NCI-H128 (cell line): ENCODE results near the gene STX8.

Experiments
- DNase-seq: peaks from one replicate; lab custom pipeline; 2025; ENCODE audit not compliant: unreplicated experiment; lab: John Stamatoyannopoulos, UW

Gene STX8

DNA sequence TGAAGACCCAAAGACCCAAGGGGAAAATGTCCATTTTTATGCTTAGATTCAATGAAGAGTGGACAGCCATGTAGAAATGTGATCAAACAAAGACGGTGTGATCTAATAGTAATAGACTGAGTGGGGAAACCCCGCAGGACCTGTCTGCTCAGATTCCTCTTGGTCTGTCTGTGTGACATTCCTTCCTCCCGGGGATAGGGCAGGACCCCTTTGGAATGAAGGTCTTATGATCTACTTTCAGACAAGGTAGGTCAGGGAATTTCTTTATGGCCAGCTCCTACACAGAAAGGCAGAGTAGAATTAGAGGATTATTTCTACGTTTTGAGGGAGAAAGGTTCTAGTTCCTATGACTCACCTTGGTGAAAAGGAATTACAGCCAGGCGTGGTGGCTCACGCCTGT is 267.6 kb downstream of the STX8 start:
- DNase-seq, result no peak

DNA sequence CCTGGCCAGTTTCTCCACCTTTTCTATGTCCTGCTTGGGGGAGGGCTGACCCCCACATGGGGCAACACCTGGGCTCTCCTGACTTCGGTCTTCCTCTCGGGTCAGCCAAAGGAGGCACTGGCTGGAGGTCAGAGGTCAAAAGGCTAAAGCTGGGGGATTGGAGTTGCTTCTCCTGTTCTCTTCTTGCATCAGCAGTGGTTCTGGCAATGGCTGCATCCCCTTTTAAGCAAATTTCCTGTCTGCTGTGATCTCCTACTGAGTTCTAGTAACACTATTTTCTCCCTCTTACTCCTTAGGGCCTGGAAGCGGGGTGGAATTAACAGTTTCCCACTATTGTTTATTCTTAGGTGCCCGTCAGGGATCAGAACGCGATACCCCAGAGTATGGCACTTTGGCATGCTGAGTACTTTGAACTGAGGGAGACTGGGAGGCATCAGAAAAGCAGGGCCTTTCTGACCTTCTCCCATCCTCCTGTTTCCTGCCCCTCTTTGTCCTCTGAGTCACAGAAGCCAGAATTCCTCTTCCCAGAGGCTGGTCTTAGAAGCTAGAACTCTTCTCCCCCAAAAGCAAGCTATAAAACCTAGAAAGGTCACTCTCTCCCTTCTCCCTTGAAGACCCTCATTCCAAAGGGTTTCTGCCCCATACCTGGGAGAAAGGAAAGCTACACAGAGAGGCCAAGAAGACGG is 268.2 kb downstream of the STX8 start:
- no peak for DNase-seq

DNA sequence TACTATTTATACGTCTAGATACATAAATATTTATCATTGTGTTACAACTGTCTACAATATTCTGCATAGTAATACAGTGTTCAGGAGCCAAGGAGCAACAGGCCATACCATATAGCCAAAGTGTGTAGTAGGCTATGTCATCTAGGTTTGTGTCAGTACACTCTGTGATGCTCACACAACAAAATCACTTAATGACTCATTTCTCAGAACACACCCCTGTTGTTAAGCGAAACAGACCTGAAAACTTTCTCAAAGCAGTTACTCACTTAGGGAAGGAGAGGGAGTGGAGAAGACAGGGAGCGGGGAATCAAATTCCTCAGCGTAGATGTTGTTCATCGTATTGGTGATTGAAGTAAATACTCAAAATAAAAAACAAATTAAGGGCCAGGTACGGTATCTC is 269.5 kb downstream of the STX8 start:
- no peak for DNase-seq

DNA sequence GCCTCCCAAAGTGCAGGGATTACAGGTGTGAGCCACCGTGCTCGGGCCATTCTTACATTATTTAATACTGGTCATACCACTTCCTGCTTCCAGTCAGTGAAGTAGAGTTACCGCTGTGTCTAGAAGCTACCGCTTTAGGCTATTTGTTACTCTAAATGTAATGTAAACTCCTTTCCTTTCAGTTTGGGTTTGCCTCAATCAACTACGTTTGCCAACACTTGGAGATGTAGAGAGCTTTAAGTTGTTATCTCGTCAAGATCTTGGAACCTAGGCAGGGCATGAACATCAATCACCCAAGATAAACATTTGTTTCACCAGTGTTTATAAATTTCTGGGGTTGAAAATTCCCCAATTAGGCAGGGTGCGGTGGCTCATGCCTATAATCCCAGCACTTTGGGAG is 275.9 kb downstream of the STX8 start:
- no peak for DNase-seq

DNA sequence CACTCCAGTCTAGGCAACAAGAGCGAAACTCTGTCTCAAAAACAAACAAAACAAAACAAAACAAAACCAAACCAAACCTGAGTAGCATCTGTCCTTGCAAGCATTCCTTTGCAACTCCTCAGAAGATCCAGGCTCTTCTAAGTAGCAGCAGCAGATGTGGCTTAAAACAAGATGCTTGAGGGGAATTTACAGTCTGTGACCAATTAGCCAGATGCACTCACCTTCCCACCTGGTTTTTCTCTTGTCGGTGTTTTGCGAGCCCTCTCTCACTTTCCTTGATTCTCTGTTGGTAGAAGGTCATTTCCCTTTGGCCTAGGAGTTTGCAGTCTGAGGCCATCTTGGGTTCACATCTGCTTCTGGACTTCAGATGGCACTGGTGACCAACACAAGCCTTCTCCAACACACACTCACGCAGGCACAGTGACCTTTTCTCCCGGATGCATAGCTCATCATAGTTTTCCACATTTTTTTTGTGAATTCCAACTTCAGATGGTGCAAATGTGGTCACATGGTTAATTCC is 276.8 kb downstream of the STX8 start:
- DNase-seq, result no peak

DNA sequence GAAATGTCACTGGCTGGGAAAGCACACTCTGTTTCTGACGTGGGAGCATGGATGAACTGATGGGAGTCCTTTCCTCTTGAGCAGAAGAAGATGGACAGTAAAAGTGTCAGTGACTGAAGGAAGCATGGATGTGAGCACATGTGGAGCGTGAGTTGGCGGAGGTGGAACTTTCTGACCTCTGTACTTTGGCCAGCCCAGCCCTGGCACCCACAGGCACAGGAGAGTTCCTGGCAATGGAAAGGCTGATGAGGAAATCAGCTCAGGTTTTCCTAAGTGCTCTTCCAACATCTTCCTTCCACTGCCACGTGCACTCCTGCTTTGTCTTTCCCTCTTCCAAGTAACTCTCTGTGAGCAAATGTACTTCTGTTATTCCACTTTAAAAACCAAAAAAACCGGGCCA is 277.5 kb downstream of the STX8 start:
- no peak for DNase-seq

DNA sequence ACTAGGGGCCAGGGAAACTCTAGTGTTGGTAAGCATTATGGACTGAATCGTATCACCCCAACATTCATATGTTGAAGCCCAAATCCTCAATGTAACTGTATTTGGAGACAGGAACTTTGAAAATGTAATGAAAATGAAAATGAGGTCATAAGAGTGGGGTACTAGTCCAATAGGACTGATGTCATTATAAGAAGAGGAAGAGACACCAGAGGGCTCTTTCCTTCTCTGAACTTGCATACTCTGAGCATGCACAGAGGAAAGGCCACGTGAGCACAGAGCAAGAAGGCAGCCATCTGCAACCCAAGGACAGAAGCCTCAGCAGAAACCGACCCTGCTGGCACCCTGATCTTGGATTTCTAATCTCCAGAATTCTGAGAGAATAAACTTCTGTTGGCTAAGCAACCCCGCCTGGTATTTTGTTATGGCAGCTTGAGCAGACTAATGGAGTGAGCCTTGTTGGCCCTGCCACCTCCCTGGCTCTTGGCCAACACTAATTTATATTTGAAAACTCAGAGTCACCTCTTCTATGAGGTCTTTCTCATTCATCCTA is 280.9 kb downstream of the STX8 start:
- DNase-seq, result no peak

DNA sequence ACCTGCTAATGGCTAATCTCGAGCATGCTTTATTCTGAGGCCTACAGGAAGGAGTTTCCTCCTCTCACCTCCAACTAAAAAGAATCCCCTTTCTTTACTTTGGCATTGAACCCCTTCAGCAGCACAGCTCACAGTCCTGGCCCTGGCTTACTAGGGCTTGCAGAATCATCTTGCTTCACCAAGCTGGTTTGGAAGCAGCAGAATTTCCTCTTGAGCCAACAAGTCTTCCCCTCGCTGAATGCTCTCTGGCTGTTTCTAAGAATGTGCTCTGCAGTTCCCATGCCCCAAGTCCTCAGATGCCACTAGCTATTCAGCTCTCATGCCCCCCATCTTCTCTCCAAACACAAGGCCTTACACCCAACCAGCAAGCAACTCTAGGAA is 283.1 kb downstream of the STX8 start:
- no peak for DNase-seq

DNA sequence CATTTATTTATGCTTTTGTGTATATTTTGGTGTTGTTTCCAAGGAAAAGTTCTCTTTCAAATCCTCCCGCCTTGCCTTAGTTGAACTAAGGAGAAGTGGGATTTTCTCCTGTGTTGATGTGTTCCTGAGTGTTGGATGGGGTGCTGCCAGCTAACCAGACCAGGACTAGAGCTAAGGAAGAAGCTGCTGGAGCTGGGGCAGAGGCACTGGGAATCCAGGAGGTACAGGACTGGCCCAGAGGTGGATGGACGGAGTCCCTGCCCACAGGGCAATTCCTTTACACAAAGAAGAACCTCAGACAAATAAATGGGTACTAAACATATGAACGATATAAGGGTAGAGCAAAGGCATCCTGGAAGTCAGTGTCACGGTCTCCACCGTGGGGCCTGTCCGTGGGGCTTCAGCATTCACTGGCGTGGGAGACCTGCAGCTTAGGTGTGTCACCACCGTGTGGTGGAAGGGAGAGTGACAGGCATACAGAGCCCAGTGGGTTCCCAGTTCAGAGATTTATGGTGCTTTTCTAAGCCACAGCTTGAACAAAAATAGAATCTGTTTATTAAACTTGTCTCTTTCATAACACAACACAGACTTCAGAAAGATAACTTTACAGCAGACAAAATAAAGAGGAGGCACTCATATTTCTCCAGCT is 283.6 kb downstream of the STX8 start:
- no peak for DNase-seq

DNA sequence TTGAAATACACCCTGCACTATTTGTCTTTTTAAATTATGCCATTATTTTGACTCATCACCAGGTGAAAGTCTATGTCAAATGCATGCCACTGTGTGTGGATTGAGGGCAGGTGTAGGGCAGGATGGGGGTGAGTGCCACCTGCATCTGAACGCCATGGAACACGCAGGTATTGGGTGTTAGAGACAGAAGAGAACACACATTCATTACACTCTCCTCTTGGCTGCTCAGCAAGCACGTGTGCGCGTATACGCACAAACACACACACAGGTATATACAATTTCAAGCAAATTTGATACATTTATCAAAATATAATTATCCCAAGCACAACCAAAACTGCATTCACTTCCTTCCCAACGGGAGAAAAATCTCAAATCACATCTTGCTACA is 285.4 kb downstream of the STX8 start:
- no peak for DNase-seq

DNA sequence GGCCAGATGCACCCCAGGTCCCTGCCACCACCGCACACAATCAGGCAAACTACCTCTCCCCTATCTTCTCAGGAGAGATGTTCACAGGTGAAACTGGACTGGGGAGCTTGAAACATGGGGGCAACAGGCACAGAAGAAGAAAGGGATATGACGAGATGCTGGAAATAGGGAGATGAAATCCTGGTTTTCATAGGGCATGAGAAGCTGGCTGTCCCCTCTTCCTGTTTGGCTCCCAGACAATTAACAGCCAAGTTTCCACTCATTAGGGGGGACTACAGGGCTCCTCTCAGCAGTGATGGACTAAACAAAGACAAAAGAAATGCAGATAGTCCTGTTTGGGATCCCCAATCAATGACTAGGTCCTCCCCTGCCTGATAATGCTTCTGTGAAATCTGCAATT is 288.3 kb downstream of the STX8 start:
- DNase-seq, result no peak

DNA sequence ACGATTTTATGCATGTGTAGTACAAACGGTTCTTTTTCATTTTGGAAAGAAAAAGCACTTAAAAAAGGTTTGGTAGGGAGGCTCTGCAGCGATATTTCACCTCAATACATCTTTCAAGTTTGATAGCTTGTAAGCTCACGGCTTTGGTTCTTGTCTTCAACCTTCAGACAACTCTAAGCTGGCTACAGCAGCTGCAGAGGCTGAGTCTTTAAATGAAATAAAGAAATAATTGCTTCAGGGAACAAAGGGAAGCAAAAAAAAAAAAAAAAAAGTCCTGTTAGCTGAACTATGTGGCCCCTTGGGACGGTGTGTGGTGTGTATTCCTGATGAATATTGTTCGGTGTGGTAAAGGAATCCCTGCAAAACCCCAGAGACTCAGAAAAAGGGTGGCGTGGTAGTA is 289.2 kb downstream of the STX8 start:
- no peak for DNase-seq

DNA sequence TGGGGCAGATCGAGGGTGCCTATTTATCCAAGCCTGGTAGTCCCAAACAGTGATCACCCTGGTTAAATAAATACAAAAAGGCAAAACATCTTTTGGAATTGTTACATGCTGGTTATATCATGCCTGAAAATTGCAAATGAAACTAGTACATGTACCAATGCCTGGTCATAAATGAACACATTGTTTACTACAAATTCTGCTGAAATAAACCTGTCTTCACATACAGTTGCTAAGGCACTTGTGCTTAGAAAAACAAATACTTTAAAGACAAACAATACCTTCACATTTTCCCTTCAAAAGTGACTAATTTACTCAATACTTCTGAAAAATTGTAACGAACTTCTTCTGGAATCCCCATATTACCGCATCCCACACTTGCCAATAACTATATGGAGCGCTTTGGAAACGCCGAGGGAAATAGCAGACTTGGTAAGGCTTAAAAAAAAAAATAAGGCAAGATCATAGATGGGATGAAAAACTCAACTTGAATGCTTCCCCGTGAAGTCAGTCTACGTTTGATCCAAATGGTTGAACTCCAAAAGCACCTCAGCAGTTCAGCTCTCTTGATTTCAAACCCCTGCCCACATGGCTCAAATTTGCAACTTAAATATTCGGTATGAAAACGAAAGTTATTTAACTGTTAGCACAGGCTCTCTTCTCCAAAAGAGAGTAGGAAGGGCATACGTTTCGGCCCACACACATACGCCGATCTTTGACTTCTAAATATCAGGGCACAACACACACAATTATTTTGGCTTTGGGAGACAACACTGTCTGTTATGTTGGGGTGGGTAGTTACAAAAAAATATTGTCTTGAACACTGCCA is 289.8 kb downstream of the STX8 start:
- no peak for DNase-seq

DNA sequence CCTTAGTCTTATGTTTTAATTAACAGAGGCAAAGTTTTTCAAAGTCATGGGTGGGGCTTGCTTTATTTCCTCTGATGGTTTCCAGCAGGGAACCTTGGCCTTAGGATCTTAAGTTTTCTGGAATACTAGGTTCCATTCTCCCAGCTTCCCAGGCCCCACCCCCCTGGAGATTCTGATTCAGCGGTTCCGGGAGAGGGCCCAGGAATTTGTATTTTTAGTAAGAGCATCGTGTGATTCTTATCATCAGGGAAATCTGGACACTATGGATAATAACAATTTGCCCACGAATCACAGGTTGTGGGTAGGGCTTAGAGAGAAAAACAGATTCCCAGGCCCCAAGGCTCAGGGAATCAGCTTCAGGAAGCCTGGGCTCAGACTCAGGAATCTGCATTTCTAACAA is 290.7 kb downstream of the STX8 start:
- no peak for DNase-seq

DNA sequence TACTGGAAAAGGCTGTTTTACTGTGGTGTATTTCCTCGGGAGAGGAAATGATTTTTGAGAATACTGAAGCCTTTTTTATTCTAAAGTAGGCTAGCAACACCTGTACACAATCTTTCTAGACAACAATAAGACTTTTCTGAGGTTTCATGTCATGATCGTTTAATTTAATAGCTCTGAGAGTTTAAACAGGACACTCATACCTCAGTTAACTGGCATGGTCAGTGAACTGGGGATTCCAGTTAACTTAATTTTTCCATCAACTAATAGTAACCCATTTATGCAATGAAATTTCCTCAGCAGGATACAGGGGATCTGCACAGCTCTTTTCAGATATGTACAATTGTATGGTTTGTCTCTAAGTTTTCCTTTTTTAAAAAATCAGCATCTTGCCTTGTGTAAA is 291.7 kb downstream of the STX8 start:
- DNase-seq, result no peak

DNA sequence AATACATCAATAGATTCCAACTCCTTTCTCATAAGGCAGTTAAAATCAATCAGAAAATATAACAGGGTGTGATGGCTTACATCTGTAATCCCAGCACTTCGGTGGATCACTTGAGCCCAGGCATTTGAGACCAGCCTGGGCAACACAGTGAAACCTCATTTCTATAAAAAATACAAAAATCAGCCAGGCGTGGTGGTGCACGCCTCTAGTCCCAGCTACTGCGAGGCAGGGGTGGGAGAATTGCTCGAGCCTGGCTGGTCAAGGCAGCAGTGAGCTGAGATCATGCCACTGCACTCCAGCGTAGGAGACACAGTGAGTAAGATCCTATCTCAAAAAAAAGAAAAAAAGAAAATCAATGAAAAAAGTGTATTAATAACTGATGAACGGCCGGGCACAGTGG is 295.7 kb downstream of the STX8 start:
- no peak for DNase-seq

DNA sequence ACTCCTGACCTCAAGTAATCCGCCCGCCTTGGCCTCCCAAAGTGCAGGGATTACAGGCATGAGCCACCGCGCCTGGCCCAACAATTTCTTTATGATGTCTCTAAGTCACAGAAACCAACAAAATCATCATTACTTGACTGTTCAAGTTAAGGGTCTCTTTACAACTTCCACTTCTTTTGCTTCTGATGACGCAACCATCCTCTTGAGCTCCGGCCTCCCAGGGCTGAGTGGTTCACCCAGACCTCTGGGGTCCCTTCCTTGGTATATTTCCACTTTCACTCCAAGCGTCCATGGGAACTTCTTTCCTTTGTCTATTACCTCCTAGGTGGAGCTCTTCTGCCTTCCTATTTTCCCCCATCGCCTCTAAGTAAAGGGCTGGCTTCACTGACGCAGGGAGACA is 300.6 kb downstream of the STX8 start:
- no peak for DNase-seq

DNA sequence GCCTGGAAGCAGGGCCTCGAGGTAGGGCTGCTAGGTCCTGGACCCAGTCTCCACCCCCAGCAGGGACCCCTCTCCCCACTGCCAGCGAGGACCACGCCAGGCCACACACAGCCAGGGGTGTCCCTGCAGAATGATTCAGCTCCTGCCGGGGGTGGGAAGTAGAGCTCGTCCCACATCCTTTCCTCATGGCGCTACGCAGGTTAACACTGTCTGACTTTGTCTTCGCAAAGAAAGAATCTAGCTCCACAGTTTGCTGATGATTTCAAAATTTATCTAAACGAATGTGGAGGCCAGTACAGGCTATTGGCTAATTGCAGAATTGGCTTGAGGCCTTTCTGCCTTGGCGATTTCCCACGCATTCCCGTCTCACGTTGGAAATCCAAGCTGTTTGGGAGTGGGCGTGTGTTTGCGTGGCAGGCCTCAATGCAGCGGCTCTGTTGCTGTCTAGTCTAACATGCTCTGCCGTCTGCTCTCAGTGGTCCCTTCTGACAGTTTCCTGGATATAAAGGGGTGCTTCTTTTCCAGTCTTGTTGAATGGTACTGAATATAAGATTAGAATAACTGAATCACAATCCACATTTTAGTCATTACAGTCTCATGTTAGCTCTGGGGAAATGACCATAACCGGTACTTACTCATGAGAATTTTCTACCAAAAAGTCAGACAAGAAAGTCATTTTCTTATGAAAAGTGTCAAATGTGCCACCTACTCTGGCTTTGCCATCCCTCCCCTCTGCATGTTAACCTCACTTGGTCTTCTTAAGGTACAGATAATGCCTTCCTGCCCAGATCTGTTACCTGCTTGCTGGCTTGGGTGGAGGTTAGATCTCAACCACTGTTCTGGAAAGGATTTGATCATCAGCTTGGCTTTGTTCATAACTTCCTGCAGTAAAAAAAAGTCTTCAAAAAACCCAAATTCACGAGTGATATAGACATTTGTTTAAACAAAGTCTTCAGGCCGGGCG is 301.9 kb downstream of the STX8 start:
- DNase-seq, result no peak

DNA sequence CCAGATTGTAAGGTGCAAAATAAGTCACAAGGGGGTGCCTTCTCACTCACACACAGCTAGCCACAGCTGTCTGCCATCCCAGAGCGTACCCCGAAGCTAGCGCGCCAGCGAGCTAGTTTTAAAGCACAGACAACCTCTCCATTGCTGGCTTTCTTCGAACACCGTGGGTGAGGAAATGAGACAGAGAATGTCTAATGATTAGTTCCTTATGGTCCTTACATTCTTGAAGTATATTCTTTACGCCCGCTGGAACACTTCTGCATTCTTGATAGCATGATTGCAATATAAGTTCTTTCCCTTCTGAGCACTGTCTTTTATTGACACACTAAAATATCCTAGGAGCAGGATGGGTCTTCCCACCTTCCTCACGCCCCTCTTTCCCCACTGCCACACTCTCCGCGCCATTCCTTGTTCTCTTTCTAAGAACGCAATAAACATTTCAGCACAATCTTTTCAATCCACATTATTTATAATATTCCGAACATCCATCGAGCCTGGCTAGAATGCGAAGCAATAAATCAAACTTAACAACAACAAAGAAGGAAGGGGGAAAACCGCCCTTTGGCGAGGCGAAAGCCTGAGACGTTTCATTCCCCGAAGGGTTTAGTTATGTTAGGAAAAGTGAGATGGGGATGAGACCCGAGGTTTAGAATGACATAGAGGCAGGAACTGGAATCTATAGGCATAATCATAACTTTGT is 303.0 kb downstream of the STX8 start:
- no peak for DNase-seq

DNA sequence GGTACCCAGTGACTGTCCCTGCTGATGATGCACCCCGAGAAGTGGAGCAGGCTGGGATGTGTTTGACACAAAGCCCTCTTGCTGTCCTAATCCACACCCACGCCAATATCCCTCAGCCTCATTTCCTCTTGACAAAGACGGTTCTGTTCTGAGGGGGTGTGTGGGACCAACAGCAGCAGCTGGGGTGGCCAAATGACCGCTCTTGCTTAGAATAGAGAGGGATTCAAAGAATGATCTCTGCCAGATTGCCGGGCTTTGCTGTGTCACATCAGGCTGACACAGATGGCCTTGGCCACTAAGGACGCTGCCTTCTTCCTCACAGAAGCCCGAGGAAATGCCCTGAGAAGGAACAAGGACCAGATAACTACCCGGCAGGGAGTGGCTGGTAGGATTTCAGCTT is 303.6 kb downstream of the STX8 start:
- no peak for DNase-seq
